Germinal center (tissue), 1 donor: ENCODE measurements around the gene TBC1D14.

Experiments
- DNase-seq: peaks from one replicate; pipeline ENCODE4 v3.0.0; 2012; ENCODE audit warnings: mixed read lengths, low spot score

TBC1D14 gene

GRCh38 chr4:6909113-6909969, at the start of gene TBC1D14:
TBC1D14 (plus strand) TSS chr4:6909826; CDS start chr4:6923390, 13,564 bp downstream.
- DNase-seq = peak; percentile 96

- no peak for DNase-seq
These were observed 41.2 kb upstream of the TBC1D14 start for GRCh38 chr4:6868386-6868785.

GRCh38 chr4:6869944-6870343, 39.7 kb upstream of the TBC1D14 start:
- no peak for DNase-seq

GRCh38 chr4:6873291-6873690, 36.3 kb upstream of the TBC1D14 start:
- no peak for DNase-seq

GRCh38 chr4:6873792-6874461, 35.7 kb upstream of the TBC1D14 start:
- DNase-seq = peak; percentile 57

GRCh38 chr4:6874981-6875380, 34.6 kb upstream of the TBC1D14 start:
- DNase-seq = no peak

GRCh38 chr4:6875431-6875831, 34.2 kb upstream of the TBC1D14 start:
- DNase-seq = peak; percentile 47

GRCh38 chr4:6876440-6876839, 33.2 kb upstream of the TBC1D14 start:
- DNase-seq = no peak

GRCh38 chr4:6877067-6877466, 32.6 kb upstream of the TBC1D14 start:
- DNase-seq = no peak

- DNase-seq = no peak
These were observed 31.1 kb upstream of the TBC1D14 start for GRCh38 chr4:6878451-6879059.

GRCh38 chr4:6880691-6881090, 28.9 kb upstream of the TBC1D14 start:
- DNase-seq = no peak

GRCh38 chr4:6881908-6882307, 27.7 kb upstream of the TBC1D14 start:
- no peak for DNase-seq

- no peak for DNase-seq
These were observed 25.2 kb upstream of the TBC1D14 start for GRCh38 chr4:6884341-6884870.

GRCh38 chr4:6885953-6886557, 23.6 kb upstream of the TBC1D14 start:
- peak; percentile 45 for DNase-seq

GRCh38 chr4:6886886-6887285, 22.7 kb upstream of the TBC1D14 start:
- no peak for DNase-seq

- DNase-seq = no peak
These were observed 21.8 kb upstream of the TBC1D14 start for GRCh38 chr4:6887591-6888371.

- DNase-seq = no peak
These were observed 21.0 kb upstream of the TBC1D14 start for GRCh38 chr4:6888506-6889071.

- no peak for DNase-seq
These were observed 20.4 kb upstream of the TBC1D14 start for GRCh38 chr4:6889101-6889735.

- no peak for DNase-seq
These were observed 19.8 kb upstream of the TBC1D14 start for GRCh38 chr4:6889736-6890324.

GRCh38 chr4:6890358-6890757, 19.3 kb upstream of the TBC1D14 start:
- DNase-seq = no peak
